Progenitor cell of endocrine pancreas (in vitro differentiated cells): Measurements from ENCODE around the gene SORCS2. TPM values are rescaled to one million over a fixed set of nuclear protein-coding genes. Genes with fewer than 3 reads are reported as not detected.

Source experiments
- DNase-seq: peaks from one replicate; pipeline ENCODE4 v3.0.0; 2021; ENCODE audit warnings: low spot score; ENCODE audit not compliant: unreplicated experiment
- H3K27ac Mint-ChIP-seq: 2 replicates; pipeline ENCODE4 v1.8.0; 2021; ENCODE audit warnings: mild to moderate bottlenecking, moderate library complexity, mixed read lengths
- H3K27me3 Mint-ChIP-seq: 2 replicates; pipeline ENCODE4 v1.8.0; 2021; ENCODE audit warnings: mixed read lengths
- H3K36me3 Mint-ChIP-seq: 2 replicates; pipeline ENCODE4 v1.8.0; 2022; ENCODE audit warnings: mixed read lengths; ENCODE audit not compliant: insufficient read depth
- H3K4me1 Mint-ChIP-seq: 2 replicates; pipeline ENCODE4 v1.8.0; 2021; ENCODE audit warnings: low read depth, mixed read lengths
- H3K4me3 Mint-ChIP-seq: 2 replicates; pipeline ENCODE4 v1.8.0; 2021; ENCODE audit warnings: low read depth, mild to moderate bottlenecking, moderate library complexity, mixed read lengths
- H3K9me3 Mint-ChIP-seq: 2 replicates; pipeline ENCODE4 v1.8.0; 2021; ENCODE audit warnings: low read depth, mixed read lengths
- total RNA-seq: library from RNA; stranded (reverse); gene quantifications from 2 replicates; pipeline ENCODE4 v1.2.1, GENCODE V29; 2021
- TF ChIP-seq, protein P1 (sequence below): fragments of 200-600 bp; sonication (generic); IDR thresholded peaks from one replicate; pipeline ENCODE4 v1.5.0; 2021; ENCODE audit warnings: antibody characterized with exemption, mild to moderate bottlenecking; ENCODE audit not compliant: unreplicated experiment

SORCS2 gene
- total RNA-seq, 1 donor from 2014 or later: 2.2 TPM

- TF ChIP-seq, protein P1, sequence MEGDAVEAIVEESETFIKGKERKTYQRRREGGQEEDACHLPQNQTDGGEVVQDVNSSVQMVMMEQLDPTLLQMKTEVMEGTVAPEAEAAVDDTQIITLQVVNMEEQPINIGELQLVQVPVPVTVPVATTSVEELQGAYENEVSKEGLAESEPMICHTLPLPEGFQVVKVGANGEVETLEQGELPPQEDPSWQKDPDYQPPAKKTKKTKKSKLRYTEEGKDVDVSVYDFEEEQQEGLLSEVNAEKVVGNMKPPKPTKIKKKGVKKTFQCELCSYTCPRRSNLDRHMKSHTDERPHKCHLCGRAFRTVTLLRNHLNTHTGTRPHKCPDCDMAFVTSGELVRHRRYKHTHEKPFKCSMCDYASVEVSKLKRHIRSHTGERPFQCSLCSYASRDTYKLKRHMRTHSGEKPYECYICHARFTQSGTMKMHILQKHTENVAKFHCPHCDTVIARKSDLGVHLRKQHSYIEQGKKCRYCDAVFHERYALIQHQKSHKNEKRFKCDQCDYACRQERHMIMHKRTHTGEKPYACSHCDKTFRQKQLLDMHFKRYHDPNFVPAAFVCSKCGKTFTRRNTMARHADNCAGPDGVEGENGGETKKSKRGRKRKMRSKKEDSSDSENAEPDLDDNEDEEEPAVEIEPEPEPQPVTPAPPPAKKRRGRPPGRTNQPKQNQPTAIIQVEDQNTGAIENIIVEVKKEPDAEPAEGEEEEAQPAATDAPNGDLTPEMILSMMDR: no peak
- peaks cover 24% of the 10 kb centered on the region for H3K27me3 Mint-ChIP-seq
- H3K4me1 Mint-ChIP-seq: no peaks in the 10 kb centered on the region
Measured at GRCh38 chr4:7351014-7351413, 158.7 kb downstream of the SORCS2 start.

DNA sequence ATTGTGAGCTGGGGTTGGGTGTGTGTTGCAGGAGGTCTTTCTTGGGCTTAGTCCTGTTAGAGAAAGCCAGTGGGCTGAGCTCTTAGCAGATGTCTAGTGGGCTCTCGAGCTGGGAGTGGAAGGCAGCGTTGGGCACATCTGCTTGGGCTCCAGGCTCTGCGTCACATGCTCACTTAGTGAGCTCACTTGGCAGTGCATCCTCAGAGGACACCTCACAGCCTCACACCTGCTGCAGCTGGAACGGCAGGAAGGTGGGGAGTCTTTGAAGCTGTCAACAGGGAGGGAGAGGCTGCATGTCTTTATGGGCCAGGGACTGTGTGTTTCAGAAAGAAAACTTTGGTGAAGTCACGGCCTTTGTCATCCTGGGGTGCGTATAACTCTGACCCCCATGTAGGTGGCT is 160.1 kb downstream of the SORCS2 start:
- H3K9me3 Mint-ChIP-seq: no peaks in the 10 kb centered on the region
- no peak overlapping the region for H3K27ac Mint-ChIP-seq
- no peak for DNase-seq
- H3K36me3 Mint-ChIP-seq: no peaks in the 10 kb centered on the region
- TF ChIP-seq, protein P1: no peak
- H3K27me3 Mint-ChIP-seq: peaks cover 34% of the 10 kb centered on the region
- no peak overlapping the region for H3K4me3 Mint-ChIP-seq
- no peaks in the 10 kb centered on the region for H3K4me1 Mint-ChIP-seq

More at GRCh38 chr4:7351014-7351413, 158.7 kb downstream of the SORCS2 start:
- Mint-ChIP-seq H3K27ac (no peak overlapping the region), H3K9me3 (peaks cover 8% of the 10 kb centered on the region), H3K36me3 (no peaks in the 10 kb centered on the region), H3K4me3 (no peak overlapping the region)
- no peak for DNase-seq

- Mint-ChIP-seq H3K36me3 (no peaks in the 10 kb centered on the region), H3K27ac (no peak overlapping the region), H3K27me3 (peaks cover 36% of the 10 kb centered on the region), H3K9me3 (no peaks in the 10 kb centered on the region), H3K4me1 (no peaks in the 10 kb centered on the region), H3K4me3 (no peak overlapping the region)
- TF ChIP-seq, protein P1: no peak
- DNase-seq: no peak
Measured at GRCh38 chr4:7353046-7353790, 160.9 kb downstream of the SORCS2 start.

DNA sequence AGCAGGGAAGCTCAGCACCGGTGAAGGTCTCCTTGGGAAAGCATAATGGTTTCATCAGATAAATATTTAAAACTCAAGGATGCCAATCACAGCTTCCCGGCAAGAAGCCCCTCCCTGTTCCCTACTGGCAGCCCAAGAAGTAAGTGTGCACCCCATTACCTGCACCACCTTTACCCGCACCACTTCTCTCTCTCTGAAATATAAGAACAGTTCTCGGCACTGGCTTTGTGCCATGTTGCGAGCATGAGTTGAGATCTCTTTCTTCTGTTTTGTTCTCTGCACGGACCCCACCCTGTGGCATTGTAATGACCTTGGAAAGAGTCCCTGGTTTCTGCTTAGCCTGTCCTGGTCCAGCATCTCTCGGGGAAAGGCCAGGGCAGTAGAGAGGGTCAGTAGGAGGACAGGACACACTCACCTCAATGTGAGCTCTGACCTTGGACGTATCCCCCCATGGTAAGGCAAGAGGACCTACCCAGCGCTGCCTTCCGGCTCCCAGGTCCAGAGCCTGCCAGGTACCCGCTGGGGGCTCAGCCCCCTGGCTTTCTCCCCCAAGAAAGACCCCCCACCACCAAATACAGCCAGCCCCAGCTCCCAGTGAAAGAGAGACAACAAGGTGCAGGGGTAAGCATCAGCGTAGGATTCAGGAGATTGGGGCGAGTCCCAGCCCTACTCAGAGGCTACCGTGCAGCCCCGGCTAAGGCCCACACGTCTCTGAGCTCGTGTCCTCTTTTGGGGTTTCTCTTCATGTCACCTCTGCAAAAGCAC is 161.7 kb downstream of the SORCS2 start:
- Mint-ChIP-seq H3K9me3 (no peaks in the 10 kb centered on the region), H3K27ac (peak overlapping the region; percentile 27), H3K4me1 (no peaks in the 10 kb centered on the region), H3K36me3 (no peaks in the 10 kb centered on the region), H3K4me3 (no peak overlapping the region), H3K27me3 (peaks cover 36% of the 10 kb centered on the region)
- TF ChIP-seq, protein P1: no peak
- DNase-seq: no peak

GRCh38 chr4:7354927-7355326 is 162.6 kb downstream of the SORCS2 start:
- TF ChIP-seq, protein P1: no peak
- H3K4me1 Mint-ChIP-seq: no peaks in the 10 kb centered on the region
- DNase-seq: no peak
- no peak overlapping the region for H3K4me3 Mint-ChIP-seq
- peaks cover 36% of the 10 kb centered on the region for H3K27me3 Mint-ChIP-seq
- H3K36me3 Mint-ChIP-seq: no peaks in the 10 kb centered on the region
- H3K27ac Mint-ChIP-seq: no peak overlapping the region
- no peaks in the 10 kb centered on the region for H3K9me3 Mint-ChIP-seq
